ENCODE results near the gene PTMA.

GRCh38 chr2:231682603-231683291 is 25.6 kb upstream of the PTMA start:
- TF ChIP-seq IRF1 (CRISPR knock-in tag; IDR thresholded peaks at IDR 0.05) (no peak), FOXK1 (CRISPR knock-in tag; IDR thresholded peaks at IDR 0.05) (no peak), TEAD4 (CRISPR knock-in tag; IDR thresholded peaks at IDR 0.05) (no peak), CTCF (IDR thresholded peaks at IDR 0.05) (no peak), FOXP1 (CRISPR knock-in tag; IDR thresholded peaks at IDR 0.05; ENCODE audit: borderline replicate concordance) (no peak)

Measured in WTC11 (cell line).